ENCODE data around the gene SDK2.

Gene SDK2

DNA sequence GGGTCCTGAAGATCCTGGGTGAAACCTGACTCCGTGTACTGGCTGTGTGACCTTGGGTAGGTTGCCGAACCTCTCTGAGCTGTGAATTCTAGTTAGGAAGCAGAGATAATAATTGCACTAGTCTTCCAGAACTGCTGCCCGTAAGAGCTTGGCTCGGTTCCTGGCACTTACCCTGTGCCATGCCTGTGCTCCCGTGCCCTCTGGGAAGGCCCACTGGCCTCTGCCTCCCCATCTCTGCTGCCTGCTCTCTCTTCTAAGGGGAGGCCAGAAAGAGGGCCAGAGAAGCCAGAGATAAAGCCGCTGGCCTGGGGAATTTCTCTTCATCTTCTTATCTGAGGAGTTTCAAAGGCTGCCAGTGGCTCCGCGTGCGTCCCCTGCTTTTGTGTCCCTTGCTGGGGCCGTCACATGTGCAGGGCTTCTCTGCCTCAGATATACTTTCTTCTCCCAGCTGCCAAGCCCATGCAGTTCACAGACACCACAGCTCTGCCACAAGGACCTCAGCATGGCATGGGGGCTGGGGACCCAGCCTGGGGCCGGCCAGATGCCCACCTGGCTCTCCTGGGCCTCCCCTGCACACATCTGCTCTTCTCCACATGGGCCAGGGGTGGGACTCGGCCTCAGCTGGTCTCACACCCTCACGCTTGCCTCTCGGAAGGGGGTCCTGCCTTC is 145.2 kb downstream of the SDK2 start:
- DNase-seq = no peak

DNA sequence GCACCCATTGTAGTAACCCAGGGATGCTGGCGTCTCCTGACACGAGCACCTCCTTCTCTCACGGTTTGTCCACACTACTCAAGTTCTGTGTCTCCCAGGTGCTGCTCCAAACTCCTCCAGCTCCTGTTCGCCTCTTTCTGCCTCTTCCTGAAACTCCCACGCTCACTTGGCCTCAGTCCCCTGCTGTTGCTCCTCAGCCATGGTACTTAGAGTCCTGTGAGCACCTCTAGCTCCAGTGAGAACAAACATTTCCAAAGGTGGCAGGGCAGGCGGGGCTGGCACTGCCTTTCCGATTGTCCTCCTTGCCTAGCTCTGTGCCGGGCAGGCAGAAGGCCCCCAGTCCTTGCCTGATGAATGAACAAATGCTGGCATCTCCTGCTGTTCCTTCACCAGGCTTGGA is 146.1 kb downstream of the SDK2 start:
- DNase-seq = no peak

DNA sequence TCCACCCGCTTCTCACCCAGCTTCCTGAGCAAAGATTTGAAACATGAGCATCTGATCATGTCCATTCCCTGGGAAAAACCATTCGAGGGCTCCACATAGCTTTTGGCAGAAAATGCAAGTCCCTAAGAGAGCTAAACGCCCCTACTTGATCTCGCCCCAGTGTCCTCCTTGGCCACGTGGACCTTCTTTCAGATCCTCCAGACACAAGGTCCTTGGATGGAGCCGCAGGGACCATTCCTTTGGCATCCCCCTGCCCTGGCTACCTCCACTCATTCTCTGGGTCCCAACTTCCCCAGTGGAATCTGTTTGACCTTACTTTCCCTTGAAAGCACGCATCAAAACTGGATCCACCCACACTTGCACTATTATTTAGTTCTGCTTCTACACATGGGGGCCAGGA is 146.5 kb downstream of the SDK2 start:
- no peak for DNase-seq

DNA sequence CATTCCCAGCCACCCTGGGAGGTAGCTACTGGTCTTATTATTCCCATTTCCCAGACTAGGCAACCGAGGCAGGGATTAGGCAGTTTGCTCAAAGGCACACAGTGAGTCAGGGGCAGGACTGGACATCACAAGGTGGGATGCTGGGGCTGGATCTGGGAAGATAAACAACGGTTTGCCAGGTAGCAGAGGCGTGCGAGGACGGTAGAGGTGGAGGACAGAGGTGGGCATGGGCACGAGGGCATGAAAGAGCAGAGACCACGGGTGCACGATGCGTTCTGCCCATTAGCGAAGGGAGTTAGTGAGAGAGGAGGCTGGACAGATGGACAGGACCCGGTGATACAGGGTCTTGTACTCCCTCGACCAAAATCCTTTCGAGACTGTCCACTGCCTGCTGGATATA is 148.0 kb downstream of the SDK2 start:
- no peak for DNase-seq

DNA sequence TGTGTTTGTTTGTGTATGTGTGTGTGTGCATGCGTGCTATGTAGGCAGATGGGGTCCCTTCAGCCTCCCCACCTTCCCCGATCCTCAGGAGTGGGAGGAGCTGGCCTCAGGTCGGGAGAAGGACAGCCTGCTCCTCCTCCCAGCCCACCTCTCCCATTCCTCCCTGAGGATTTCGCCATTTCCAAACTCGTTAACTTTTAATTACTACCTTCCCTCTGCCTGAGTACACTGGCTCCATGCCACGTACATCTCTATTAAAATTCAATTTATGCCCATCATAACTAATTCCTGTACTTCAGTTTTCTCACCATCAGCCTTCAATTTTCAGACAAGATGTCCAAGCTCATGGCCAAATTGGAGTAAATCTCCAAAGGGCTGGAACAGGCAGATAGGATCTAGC is 148.6 kb downstream of the SDK2 start:
- DNase-seq = no peak

DNA sequence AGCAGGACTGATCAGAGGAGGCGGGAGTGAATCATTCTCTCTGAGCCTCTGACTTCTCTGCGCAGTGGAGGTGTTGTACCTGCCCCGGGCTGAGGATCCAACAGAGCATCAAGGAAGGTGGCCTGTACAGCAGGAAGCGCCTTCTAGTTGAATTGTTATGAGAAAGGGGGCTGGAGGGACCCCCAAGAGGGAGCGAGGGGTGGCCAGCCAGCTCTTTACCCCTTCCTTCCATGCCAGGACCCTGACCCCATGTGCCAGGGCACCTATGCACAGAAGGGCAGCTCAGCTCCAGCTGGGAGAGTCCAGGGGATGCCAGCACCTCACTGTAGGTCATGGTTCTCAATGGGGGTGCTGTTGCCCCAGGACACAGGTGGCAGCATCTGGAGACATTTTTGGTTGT is 149.3 kb downstream of the SDK2 start:
- no peak for DNase-seq

DNA sequence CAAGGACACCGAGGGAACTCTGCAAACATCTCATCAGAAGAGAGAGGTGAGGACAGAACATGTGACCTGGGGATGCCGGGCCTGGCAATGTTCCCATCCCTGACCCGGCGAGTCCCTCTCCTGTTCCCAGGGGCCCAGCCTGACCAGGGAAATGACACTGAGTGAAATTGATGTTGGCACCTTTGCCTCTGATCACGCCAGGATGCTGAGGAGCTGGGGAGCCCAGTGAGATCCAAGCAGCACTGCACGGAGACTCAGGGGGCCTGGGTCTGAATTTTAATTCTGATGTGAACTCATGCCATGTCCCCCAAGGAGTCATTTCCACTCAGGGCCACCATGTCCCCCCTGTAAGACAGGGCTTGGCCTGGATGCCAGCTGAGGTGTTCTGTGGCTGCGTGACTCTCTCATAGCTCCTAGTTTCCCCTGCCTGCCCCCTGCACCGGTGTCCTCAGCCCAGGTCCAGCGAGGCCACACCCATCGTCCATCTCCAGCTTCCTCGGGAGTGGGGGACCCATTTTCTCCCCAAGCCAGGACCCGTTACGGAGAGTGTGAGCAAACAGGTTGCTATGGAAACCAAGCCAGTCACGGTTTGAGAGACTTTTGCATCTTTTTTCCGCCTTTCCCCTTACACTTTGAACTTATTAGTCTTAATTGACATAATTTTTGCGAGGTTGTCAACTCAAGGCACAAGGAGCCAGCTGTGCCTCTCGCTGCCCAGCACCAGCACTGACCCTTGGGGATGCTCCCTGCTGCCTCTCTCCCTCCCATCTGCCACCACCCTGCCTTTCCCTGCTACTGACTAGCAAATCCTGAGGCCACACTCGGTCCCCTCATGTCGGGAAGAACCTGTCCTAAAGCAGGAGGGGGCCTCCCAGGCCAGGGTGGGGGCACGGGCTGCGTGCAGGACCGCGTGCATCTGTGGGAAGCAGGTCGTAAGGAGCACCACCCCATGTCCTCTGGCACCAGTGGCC is 150.0 kb downstream of the SDK2 start:
- DNase-seq = no peak

DNA sequence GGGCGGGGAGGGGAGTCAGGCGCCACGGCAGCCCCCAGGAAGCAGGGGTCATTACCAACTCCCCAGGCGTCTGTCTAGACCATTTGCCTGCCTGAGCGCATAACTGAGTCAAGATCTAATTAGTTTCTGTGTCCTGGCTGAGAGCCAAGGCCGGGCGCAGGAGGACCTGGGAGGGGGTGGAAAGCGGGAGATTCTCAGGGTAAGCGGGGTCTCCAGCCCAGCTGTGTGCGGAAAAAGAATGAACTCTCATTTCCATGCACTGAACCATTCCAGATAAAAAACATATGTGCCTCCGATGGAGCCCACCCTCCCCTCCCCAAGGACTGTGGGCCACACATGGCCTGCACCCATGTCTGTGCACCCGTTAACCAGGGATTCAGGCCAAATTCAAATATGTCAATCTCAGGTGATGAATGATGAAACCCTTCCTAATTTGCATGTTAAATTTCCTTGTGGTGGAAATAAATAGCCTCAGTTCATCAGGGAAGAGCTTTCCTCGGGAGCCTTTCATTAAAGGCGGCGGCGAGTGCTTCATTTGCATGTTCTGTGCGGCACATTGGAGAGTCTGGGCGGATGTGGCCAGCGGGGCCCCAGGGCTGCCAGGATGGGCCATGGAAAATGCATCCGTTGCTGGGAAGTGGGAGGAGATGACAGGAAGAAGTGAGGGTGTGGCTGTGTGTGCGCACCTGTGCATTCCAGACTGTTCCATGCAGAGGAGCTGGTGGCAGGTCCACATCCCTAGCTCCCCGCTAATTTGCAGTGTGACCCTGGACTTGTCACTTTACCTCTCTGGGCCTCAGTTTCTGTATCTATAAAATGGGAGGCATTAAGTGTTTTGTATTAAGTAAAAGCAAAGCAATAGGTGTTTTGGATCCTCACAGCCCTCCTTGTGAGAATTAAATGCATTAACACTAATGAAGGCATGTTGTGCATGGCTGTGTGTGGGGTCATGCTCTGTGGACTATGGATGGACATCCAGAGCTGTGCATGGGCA is 151.1 kb downstream of the SDK2 start:
- DNase-seq = no peak

- no peak for DNase-seq
Observed at GRCh38 chr17:73492125-73492820, 152.0 kb downstream of the SDK2 start.

DNA sequence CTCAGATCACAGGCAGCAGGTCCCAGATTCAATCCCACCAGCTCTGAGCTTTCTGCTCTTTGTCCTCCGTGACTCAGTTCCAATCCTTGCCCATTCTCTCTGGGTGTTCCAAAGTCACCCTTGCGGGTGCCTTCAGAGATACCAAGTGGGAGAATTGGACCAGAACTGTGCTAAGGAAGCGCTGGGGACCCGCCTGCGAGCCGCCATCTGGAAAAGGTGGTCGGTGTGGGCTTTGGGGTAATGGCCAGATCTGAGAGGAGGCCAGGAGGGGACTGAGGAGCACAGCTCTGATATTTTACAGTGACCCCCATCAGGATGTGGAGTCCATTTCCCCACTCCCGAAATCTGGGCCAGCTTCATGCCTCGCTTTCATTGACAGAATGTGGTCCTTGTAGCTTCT is 152.6 kb downstream of the SDK2 start:
- no peak for DNase-seq

- no peak for DNase-seq
Observed at GRCh38 chr17:73490851-73491250, 153.4 kb downstream of the SDK2 start.

GRCh38 chr17:73489991-73490390 is 154.3 kb downstream of the SDK2 start:
- no peak for DNase-seq

DNA sequence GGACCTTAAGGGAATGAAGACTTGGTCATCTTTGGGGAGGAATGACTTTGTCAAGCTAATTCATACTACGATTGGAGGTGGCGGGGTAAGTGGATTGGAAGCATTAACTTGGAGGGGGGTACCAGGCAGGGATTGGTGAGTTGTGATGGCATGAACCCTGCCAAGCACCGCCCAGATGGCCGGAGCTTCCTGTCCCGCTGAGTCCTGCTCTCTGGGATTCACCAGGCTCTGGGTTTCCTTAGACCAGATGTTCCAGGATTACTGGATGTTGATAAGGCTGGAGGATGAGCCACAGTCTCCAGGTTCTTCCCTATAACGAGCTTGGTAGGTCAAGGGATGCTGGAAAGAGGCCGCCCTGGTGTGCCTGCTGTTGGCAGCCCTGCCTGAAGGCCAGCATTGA is 154.9 kb downstream of the SDK2 start:
- DNase-seq = no peak

- DNase-seq = no peak
Observed at GRCh38 chr17:73485130-73485529, 159.1 kb downstream of the SDK2 start.

GRCh38 chr17:73482894-73483293 is 161.4 kb downstream of the SDK2 start:
- DNase-seq = no peak

GRCh38 chr17:73482251-73482716 is 162.0 kb downstream of the SDK2 start:
- DNase-seq = no peak

- DNase-seq = no peak
Observed at GRCh38 chr17:73481676-73482075, 162.6 kb downstream of the SDK2 start.

GRCh38 chr17:73480740-73481139 is 163.5 kb downstream of the SDK2 start:
- DNase-seq = no peak

GRCh38 chr17:73478768-73479424 is 165.3 kb downstream of the SDK2 start:
- DNase-seq = no peak

DNA sequence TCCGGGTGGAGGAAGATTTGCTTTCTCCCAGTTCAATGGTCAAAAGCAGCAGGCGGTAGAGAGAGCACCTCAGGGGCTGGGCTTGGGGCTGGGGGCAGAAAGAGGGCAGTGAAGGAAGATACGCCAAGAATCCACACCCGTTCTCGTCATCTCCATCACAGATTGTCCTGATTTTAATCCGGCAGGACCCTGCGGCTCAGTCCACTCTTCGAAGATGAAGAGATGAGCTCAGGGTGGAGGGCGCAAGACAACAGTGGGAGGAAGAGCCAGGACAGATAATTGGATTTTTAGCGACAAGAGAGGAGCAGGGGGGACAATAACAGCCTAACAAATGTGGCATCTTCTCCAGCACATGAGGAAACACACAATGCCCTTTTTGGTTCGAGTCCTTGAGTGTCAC is 165.9 kb downstream of the SDK2 start:
- DNase-seq = no peak

DNA sequence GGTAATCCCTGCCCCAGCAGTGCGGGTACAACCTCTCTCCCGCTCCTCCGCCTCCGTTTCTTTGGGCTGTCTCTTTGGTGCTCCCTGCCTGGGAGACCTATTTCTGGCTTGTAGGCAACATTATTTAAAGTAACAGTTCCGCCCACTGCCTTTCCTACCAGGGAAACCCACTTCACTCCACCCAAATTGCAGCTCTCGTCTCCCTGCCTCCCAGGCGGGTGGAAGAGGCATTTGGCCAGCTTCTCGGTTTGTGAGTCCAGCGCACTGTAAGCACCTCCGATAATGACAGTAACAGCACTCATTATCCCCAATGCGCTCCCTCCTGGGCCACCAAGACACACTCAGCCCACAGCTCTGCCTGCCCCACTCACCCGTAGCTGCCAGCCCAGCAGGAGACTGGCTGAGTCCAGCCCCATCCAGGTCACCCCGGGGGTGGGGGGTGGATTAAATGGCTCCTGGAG is 167.3 kb downstream of the SDK2 start:
- no peak for DNase-seq
